Esophagus squamous epithelium (tissue), 4 donors: Measurements from ENCODE around the gene CACNG1.

Experiments used
- CTCF ChIP-seq, 6 experiments: fragments of 450-650 bp in 4 of 6; fragments of 200-600 bp in 2 of 6; sonication (generic) in 2 of 6; IDR thresholded peaks; one replicate each; pipeline ENCODE4 v1.5.1; 2016 to 2019; ENCODE audit warnings: antibody characterized with exemption in 6 of 6, mild to moderate bottlenecking in 4 of 6, moderate library complexity in 4 of 6
- POLR2A ChIP-seq, 4 donors: fragments of 450-650 bp; IDR thresholded peaks; one replicate each; pipeline ENCODE4 v1.6.1; 2017; ENCODE audit warnings: antibody characterized with exemption in 4 of 4, mild to moderate bottlenecking in 4 of 4, moderate library complexity in 3 of 4

GRCh38 chr17:67038861-67039365, 5.4 kb upstream of the CACNG1 start:
- TF ChIP-seq CTCF (IDR thresholded peaks at IDR 0.05) (no peak), POLR2A (IDR thresholded peaks at IDR 0.05) (no peak)
